HEK293 (cell line): ENCODE measurements around the gene MESP2.

Experiments
- CTCF ChIP-seq: fragments of 450-650 bp; formaldehyde crosslinking; IDR thresholded peaks from 2 replicates; pipeline ENCODE4 v1.5.1; 2016; ENCODE audit warnings: missing biosample characterization, missing genetic modification characterization
- GLI2 ChIP-seq: fragments of 450-650 bp; formaldehyde crosslinking; IDR thresholded peaks from 2 replicates; pipeline ENCODE4; 2017; ENCODE audit warnings: missing biosample characterization, missing genetic modification characterization, low read depth, borderline replicate concordance
- PATZ1 ChIP-seq: fragments of 450-650 bp; formaldehyde crosslinking; IDR thresholded peaks from 2 replicates; pipeline ENCODE4 v1.5.1; 2016; ENCODE audit warnings: missing biosample characterization, missing genetic modification characterization
- ZNF10 ChIP-seq: fragments of 450-650 bp; formaldehyde crosslinking; IDR thresholded peaks from 2 replicates; pipeline ENCODE4 v1.5.1; 2017; ENCODE audit warnings: missing biosample characterization, missing genetic modification characterization
- ZNF114 ChIP-seq: fragments of 450-650 bp; formaldehyde crosslinking; IDR thresholded peaks from 2 replicates; pipeline ENCODE4 v1.5.0; 2017; ENCODE audit warnings: missing biosample characterization, missing genetic modification characterization
- ZNF155 ChIP-seq: fragments of 450-650 bp; formaldehyde crosslinking; IDR thresholded peaks from 2 replicates; pipeline ENCODE4 v1.5.1; 2016; ENCODE audit warnings: missing biosample characterization, missing genetic modification characterization
- ZNF24 ChIP-seq: fragments of 450-650 bp; formaldehyde crosslinking; IDR thresholded peaks from 2 replicates; pipeline ENCODE4 v1.5.1; 2016; ENCODE audit warnings: missing biosample characterization, missing genetic modification characterization
- ZNF639 ChIP-seq: fragments of 450-650 bp; formaldehyde crosslinking; IDR thresholded peaks from 2 replicates; pipeline ENCODE4 v1.5.1; 2016; ENCODE audit warnings: missing biosample characterization, missing genetic modification characterization
- ZNF830 ChIP-seq: fragments of 450-650 bp; IDR thresholded peaks from 2 replicates; pipeline ENCODE4 v1.5.0; 2018; ENCODE audit warnings: missing biosample characterization, missing genetic modification characterization, low read depth, mild to moderate bottlenecking, moderate library complexity

- TF ChIP-seq ZNF639 (tag by site-specific recombination) = no peak
- no peak for TF ChIP-seq CTCF (tag by site-specific recombination)
- no peak for TF ChIP-seq GLI2
- TF ChIP-seq ZNF830 (tag by site-specific recombination) = no peak
- no peak for TF ChIP-seq ZNF10
- TF ChIP-seq PATZ1 = no peak
- no peak for TF ChIP-seq ZNF24
- no peak for TF ChIP-seq ZNF114 (tag by site-specific recombination)
- no peak for TF ChIP-seq ZNF155
These were observed 14.1 kb downstream of the MESP2 start for GRCh38 chr15:89790206-89790605.
